ENCODE measurements around the gene CSGALNACT2. TPM values are rescaled to one million over a fixed set of nuclear protein-coding genes. Genes with fewer than 3 reads are reported as not detected.

The CSGALNACT2 gene
- polyA plus RNA-seq, 10 donors, result 21.7 to 31.8 (median 30.1) TPM

DNA sequence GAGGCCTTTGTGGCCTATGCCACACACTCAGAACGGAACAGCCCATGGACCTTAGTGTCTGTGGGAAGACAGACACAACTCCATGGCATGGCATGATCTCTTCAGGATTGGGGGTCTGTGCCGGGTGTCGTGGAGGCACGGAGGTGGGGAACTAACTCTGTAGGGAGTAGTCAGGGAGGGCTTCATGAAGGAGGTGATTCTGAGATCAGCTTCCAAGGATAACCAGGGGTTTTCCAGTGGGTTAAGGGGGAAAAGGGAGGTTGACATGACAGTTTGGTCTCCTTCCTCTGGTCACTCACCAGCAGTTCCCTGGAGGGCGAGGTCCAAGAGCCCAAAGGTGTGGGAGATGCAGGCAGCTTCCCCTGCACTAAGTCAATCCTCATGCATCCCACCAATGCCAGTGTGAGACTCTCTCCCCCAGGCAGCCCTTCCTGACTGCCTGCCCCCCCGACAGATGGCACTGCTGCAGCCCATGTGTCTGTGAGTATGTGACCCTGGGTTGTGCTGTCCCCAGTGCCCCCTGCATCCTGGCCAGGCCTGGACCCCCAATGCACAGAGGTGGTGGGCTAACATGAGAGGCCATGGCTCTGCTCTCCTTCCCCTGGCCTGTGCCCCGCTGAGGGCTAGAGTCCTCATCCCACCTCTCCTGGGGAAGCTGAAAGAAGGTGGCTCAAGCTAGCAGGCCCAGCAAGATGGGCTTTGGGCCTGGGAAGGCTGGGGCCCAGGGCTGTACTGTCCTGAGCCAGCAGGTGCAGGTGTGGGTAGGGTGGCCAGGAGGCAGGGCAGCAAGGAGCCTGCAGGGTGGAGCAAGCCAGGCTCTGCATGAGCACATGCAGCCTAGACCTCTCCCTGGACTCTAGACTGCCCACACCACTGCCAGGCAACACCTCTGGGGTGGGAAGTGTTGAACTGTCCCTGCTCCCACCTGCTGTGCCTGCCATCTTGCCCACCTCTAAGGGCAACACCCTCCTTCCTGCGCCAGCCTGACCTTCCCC, 88.9 kb downstream of the CSGALNACT2 start:
- no peak for DNase-seq

DNA sequence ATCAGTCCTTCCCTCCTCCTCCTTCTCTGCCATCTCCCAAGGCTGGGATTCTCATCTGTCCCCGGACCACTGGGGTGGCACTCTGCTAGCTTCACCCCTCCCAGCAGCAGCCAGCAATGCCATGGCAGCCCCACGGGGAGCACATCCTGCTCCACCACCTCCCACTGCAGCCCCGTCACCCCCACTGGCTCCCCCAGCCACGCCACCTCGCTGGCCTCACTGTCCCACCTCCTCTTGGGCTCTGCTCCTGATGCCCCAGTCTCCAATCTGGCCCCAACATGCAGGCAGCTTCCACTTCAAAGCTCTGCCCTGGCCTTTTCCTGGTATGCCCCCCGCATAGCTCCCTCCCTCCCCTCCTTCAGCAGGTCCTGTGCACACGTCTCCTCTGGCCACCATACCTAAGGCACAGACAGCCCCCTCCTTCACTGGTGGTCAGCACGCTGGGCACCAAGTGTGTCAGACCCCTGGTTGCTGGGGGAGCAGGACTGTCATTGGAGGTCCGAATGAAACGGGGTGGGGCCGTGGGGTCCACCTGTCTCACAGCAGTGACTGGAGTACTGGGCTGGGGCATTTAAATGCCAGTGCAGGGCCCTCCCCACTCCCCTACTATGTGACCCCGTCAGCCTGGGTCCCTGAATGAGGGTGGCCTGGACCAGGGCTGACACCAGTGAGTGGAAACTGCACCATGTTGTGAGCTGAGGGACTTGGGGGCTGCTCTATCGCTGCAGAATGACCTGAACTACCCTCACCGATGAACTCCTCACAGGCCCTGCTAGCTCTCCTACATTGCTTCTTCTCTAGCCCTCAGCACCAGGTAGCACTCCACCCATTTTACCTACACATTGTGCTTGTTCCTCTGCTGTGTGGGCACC, 89.9 kb downstream of the CSGALNACT2 start:
- DNase-seq, result no peak

DNA sequence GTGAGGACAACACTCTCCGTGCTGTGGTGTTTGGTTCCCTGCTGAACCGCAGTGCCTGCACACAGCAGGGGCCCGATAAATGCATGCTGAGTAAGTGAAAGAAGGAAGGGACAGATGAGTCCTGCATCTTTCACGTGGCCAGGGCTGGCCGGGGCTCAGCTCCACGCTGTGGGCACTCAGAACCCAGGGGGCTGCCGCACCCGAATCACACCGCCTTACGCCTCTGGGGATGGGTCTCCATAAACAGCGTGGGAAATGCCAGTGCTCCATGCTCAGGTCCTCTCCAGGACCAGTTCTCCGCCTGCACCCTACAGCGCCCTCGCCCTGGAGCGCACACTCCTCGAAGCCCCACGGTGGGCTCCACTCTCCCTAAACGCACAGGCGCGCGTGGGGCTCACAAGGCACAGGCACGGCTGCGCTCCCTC, 90.5 kb downstream of the CSGALNACT2 start:
- no peak for DNase-seq

DNA sequence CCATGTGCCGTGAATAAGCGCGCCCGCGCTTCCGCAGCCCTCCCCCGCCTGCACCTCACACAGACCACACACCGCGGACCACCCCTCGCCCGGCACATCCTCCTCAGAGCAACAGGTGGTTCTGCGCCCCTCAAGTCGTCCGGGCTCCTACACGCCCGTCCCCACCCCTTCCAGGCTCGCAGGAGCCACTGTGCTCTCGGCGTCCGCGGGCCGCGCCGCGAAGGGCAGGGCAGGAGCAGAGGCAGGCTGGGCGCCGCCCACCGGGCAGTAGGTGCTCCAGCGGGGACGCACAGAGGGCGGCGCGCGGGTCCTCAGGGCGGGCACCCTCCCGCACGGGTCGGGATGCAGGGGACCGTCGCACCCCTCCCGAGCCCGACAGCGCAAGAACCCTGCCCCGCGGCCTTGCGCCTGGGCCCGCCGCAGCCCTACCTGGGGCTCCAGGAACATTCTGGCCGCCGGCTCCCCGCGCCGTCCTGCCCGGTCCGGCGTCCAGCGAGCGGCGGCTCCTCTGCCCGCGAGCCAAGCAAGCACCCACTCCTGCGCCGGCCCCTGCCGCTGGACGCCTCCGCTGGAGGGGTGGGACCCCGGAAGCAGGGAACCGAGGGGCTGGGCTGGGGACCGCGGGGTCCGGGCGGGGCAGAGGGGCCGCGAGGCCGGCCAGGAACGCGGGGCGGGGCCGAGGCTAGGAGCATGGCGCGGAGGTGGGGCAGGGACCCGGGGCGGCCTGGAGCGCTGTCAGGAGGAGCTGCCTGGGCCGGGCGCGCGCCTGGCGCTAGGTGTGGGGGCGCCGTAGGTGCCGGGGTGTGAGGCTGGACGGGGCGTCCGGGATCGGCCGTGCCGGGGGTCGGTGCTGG, 91.2 kb downstream of the CSGALNACT2 start:
- no peak for DNase-seq

DNA sequence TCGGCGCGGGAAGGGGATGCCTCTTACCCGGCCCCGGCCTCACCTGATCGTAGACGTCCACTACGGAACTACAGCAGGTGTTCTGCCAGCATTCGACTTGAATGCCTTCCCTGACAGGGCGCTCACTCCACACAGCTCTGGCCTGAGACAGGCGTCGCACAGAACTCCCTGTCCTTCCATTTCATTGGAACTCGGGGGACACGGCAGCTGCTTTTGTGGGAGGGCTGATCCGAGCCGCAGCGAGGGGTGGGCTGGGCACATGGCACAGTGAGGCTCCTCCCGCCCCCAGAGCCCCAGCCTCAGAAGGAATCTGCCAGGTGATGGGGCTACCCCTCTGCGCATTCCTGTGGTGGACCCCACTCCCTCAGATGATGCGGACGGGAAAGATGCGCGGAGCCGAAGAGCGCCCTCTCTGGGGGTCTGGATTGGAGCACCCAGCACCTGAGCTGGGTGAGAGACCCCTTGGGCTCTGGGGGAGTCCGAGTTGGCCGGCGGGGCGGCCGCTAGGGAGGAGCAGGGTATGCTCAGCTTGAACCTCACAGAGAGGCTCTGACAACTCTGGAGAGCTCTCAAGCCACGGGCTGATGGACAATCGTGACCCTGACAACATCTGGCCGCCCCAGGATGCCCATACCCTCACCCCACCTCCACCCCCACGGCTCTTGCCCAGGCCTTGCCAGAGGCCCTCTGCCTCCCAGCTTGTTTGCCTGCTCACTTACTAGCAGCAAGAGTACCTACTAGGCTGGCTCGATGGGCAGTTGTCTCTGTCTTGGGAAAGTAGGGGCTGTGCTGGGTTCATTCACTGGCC, 92.1 kb downstream of the CSGALNACT2 start:
- DNase-seq, result no peak

DNA sequence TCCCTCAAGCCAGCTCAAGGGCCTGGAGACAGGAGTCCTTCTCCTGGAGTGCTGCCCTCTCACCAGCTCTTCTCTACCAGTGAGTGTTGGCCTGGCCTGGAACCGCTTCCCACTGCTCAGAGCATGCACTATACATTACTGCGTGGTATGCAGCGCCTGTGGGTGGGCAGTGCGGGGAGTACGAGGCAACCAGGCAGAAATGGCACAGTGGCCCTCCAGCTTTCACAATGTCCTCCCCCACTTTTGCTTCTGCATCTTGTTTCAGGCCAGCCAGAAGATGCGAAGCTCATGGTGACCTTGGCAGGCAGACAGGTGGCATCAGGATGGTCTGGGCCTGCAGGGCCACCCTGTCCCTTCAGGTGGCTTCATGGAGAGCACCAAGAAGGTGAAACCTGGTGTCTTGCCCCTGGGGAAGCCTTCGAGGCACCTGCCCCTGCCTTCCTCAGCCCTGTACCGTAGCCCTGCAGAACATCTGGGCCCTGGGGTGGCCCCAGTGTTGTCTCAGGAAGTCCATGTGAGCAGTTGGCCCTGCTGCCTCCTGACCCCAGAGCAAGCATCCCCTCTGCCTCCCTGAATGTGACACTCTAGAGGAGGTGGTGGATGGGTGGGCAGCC, 92.8 kb downstream of the CSGALNACT2 start:
- no peak for DNase-seq

DNA sequence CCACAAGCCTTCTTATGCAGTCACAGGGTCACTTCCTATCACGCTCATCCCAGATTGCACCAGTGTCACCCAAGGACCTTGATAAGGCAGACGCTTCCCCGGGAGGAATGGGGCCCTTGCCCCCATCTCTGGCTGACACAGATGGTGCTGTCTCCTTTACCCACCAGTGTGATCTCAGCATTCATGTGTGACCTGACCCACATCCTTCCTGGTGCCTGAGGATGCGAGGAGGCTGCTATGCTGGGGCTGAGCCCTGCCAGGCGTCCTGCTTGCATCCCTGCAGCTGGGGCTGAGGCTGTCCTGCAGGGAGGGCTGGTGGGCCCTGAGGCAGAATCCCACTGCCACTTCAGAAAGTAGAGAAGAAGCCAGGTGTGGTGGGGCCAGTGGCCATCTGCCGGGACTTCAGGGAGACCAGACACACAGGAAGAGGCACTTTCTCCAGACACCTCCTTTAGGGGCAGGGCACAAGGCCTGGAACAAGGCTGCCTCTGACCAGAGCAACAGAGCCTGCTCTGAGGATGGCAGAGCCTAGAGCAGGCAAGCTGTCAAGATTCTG, 93.4 kb downstream of the CSGALNACT2 start:
- no peak for DNase-seq

DNA sequence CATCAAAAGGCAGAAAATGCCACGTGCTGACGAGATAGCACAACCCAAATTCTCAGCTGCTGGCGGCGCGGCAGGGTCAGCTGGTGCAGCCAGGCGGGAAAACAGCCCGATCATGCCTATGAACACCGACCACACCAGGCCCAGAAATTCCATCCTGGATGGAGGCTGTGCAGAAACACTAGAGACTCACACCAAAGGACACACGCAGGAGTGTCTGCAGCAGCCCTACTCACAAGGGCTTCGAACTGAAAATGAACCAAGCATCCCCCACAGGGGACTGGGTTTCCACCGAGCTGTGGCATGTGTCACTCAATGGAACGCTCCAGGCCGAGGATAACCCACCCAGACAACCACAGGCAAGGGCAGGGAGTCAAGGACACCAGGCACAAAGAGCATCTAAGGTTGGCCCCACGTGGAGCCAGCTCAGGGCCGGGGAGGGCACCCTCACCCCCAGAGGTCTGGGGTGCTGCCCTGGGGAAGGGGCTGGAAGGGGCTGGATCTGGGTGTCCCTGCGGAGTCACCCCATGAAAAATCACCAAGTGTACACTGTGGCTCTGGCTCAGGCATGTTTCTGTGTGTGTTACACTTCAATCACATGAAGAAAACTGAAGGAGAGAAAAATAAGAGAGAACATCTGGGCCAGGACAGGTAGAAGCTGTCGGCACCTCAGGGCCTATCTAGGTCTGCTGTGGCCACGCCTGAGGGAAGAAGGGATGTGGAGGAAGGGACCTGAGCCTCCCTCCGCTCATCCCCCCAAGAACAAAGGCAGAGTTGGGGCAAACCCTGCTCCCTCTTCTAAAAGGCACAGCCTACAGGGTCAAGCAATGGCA, 95.6 kb downstream of the CSGALNACT2 start:
- DNase-seq, result no peak

DNA sequence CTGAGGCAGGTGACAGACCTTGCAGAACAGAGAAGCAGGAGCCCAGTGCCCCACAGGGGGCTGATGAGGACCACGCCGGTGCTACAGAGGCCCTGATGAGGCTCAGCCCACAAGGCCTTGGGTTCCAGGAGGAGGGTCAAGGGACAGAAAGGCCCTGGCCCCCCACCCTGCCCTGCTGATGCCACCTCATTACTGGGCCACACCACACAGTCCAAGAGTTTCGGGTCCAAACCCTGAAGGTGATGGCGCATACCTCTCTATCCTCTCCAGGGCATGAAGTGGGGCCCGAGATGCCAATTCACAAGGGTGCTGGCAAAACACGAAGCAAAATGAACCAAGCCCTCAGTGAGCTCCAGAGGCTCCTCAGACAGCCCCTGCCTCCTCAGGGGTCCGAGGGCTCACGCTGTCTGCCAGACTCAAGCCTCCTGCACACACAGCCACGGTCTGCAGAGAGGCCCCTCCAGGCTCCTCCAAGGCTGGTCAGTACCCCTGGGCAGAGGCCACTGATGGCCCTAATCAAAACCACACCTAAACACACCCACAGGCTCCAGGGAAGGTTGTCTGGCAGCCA, 96.3 kb downstream of the CSGALNACT2 start:
- no peak for DNase-seq

Other genes with a start within 250 kb of the CSGALNACT2 start
- 10 to 100 TPM in 1 of 10 donors, 1 to 10 TPM in 8, under 1 TPM in 1; 0.80 to 10.6 (median 2.4) TPM for gene RET, start 61.4 kb upstream of the CSGALNACT2 start, polyA plus RNA-seq (ENCODE audit: insufficient read length in 10 of 10)
- 1 to 10 TPM in 2 of 10 donors, under 1 TPM in 8; 0.13 to 1.2 (median 0.45) TPM for gene RASGEF1A, start 128.6 kb downstream of the CSGALNACT2 start, polyA plus RNA-seq (ENCODE audit: insufficient read length in 10 of 10)
- gene FXYD4, start 233.2 kb downstream of the CSGALNACT2 start, polyA plus RNA-seq (ENCODE audit: insufficient read length in 10 of 10), result 1 to 10 TPM in 4 of 10 donors, under 1 TPM in 5, not detected in 1; 0.25 to 2.2 (median 0.99) TPM

Measured in muscle of back (tissue), 11 donors.